PFSK-1 (cell line): ENCODE data around the gene GORASP2.

ENCODE experiments used
- FOXP2 ChIP-seq: optimal IDR thresholded peaks from 2 replicates; pipeline ENCODE3; 2011; ENCODE audit warnings: borderline replicate concordance, control low read depth, inconsistent platforms; ENCODE audit not compliant: insufficient read depth; ENCODE audit errors: extremely low read length, extremely low read depth
- POLR2AphosphoS5 ChIP-seq: IDR thresholded peaks from 2 replicates; pipeline ENCODE4 v1.6.1; 2012; ENCODE audit warnings: low read depth, mild to moderate bottlenecking, control low read depth, low read length, moderate library complexity
- REST ChIP-seq, 2 experiments: IDR thresholded peaks; 2 replicates each; pipeline versions ENCODE4 v1.6.1 to v1.8.0; 2011 to 2012; ENCODE audit warnings: low read depth in 2 of 2, low read length in 2 of 2, control low read depth in 1 of 2, inconsistent platforms in 1 of 2, mild to moderate bottlenecking in 1 of 2, moderate library complexity in 1 of 2; ENCODE audit not compliant: insufficient read depth in 1 of 2
- SIN3A ChIP-seq: IDR thresholded peaks from 2 replicates; pipeline ENCODE4 v1.6.1; 2012; ENCODE audit warnings: mild to moderate bottlenecking, low read length, moderate library complexity, borderline replicate concordance; ENCODE audit not compliant: insufficient read depth
- TAF1 ChIP-seq: IDR thresholded peaks from 2 replicates; pipeline ENCODE4 v1.6.1; 2012; ENCODE audit warnings: low read length, control low read depth, borderline replicate concordance; ENCODE audit not compliant: insufficient read depth

Gene GORASP2

GRCh38 chr2:170905864-170906263 lies 23.2 kb upstream of the GORASP2 start:
- TF ChIP-seq SIN3A (no peak), REST (IDR thresholded peaks at IDR 0.05; ENCODE audit: insufficient read depth in 1 of 2, low read depth in 2 of 2, low read length in 2 of 2) (no peak), TAF1 (no peak), FOXP2 (no peak), POLR2AphosphoS5 (no peak)

- TF ChIP-seq REST (IDR thresholded peaks at IDR 0.05; ENCODE audit: insufficient read depth in 1 of 2, low read depth in 2 of 2, low read length in 2 of 2) = no peak
- no peak for TF ChIP-seq SIN3A
- TF ChIP-seq TAF1 = no peak
- TF ChIP-seq FOXP2 = no peak
- no peak for TF ChIP-seq POLR2AphosphoS5
Observed at GRCh38 chr2:170911314-170911889, 17.7 kb upstream of the GORASP2 start.

GRCh38 chr2:170917219-170917913 lies 11.7 kb upstream of the GORASP2 start:
- TF ChIP-seq POLR2AphosphoS5 (no peak), SIN3A (no peak), FOXP2 (no peak), TAF1 (no peak), REST (IDR thresholded peaks at IDR 0.05; ENCODE audit: insufficient read depth in 1 of 2, low read depth in 2 of 2, low read length in 2 of 2) (no peak)

- TF ChIP-seq REST (IDR thresholded peaks at IDR 0.05; ENCODE audit: insufficient read depth in 1 of 2, low read depth in 2 of 2, low read length in 2 of 2) = no peak
- TF ChIP-seq SIN3A = no peak
- no peak for TF ChIP-seq FOXP2
- no peak for TF ChIP-seq TAF1
- no peak for TF ChIP-seq POLR2AphosphoS5
Observed at GRCh38 chr2:170917957-170918356, 11.1 kb upstream of the GORASP2 start.
